Upper lobe of left lung (tissue), 6 donors: ENCODE results near the gene C13orf46. TPM values are rescaled to one million over a fixed set of nuclear protein-coding genes. Genes with fewer than 3 reads are reported as not detected.
"Not testable (repeated sequence)": the region's sequence is repeated elsewhere in the genome, so short reads cannot be mapped to it uniquely, and the experiment has no call there.

Source experiments
- ATAC-seq, 2 donors: fragments of 200-7000 bp; cut with Tn5 transposase; one replicate each; pipeline ENCODE4 v1.9.1; 2022; ENCODE audit warnings: mild to moderate bottlenecking in 2 of 2, moderate library complexity in 2 of 2; ENCODE audit not compliant: low FRiP score in 2 of 2
- DNase-seq, 2 donors: peaks; one replicate each; pipeline ENCODE4 v3.0.0-alpha.2; 2019 to 2020
- H3K27ac ChIP-seq, 4 donors: fragments of 200-600 bp; sonication (generic); one replicate each; pipeline ENCODE4 v1.5.1; 2016 to 2019
- H3K27me3 ChIP-seq, 4 donors: fragments of 200-600 bp; sonication (generic); one replicate each; pipeline ENCODE4 v1.5.1; 2017 to 2019
- H3K36me3 ChIP-seq, 4 donors: fragments of 200-600 bp; sonication (generic); one replicate each; pipeline ENCODE4 v1.5.1; 2016 to 2019
- H3K4me1 ChIP-seq, 4 donors: fragments of 200-600 bp; sonication (generic); one replicate each; pipeline ENCODE4 v1.5.1; 2018 to 2019
- H3K4me3 ChIP-seq, 4 donors: fragments of 200-600 bp; sonication (generic); one replicate each; pipeline ENCODE4 v1.5.1; 2017 to 2019; ENCODE audit warnings: mild to moderate bottlenecking in 2 of 4, moderate library complexity in 1 of 4
- H3K9me3 ChIP-seq, 4 donors: fragments of 200-600 bp; sonication (generic); one replicate each; pipeline ENCODE4 v1.5.1; 2018 to 2019
- EP300 ChIP-seq, 4 donors: sonication (generic); formaldehyde crosslinking; IDR thresholded peaks; one replicate each; pipeline ENCODE4 v1.5.1; 2017; ENCODE audit warnings: antibody characterized with exemption in 4 of 4, control low read depth in 2 of 4
- POLR2A ChIP-seq, 4 donors: fragments of 450-650 bp; IDR thresholded peaks; one replicate each; pipeline ENCODE4 v1.5.1; 2016 to 2017; ENCODE audit warnings: antibody characterized with exemption in 4 of 4, mild to moderate bottlenecking in 2 of 4
- POLR2AphosphoS5 ChIP-seq, 2 donors: sonication (generic); formaldehyde crosslinking; IDR thresholded peaks; one replicate each; pipeline ENCODE4 v1.5.1; 2017; ENCODE audit warnings: antibody characterized with exemption in 2 of 2
- WGBS, 2 donors: methylation state at CpG; one replicate each; pipeline ENCODE4 v1.1.5; 2017 to 2018; 5-methylcytosine and 5-hydroxymethylcytosine counted together
- total RNA-seq, 6 donors: library from RNA; depleted of rRNA in 4 of 6; stranded (reverse); fragments of >200 nt in 4 of 6; gene quantifications; one replicate each; pipeline versions ENCODE4 v1.1.0 to v1.2.1, GENCODE V29; 2016 to 2021
- TF ChIP-seq, protein P1 (sequence below), 6 experiments: fragments of 450-650 bp in 4 of 6; fragments of 200-600 bp in 2 of 6; sonication (generic) in 2 of 6; IDR thresholded peaks; one replicate each; pipeline ENCODE4 v1.5.1; 2016 to 2019; ENCODE audit warnings: antibody characterized with exemption in 6 of 6
- donor health status: DM: no; HTN: no; CAD: no; lungs with moderate emphysema.
- donor health status: DM: no; HTN: yes; CAD: no; lungs with severe emphysema.

Gene C13orf46
- total RNA-seq, 6 donors from 2014 or later = 5.5 to 44.0 (median 14.7) TPM

- peak in 1 of 2 donors; percentile 80 for DNase-seq
- Histone ChIP-seq H3K4me1 (peaks cover 0 to 1% (median under 1%) of the 10 kb centered on the region in 4 donors), H3K36me3 (peaks cover 0 to 71% (median 47%) of the 10 kb centered on the region in 4 donors), H3K4me3 (no peak overlapping the region), H3K27me3 (no peaks in the 10 kb centered on the region), H3K27ac (no peak overlapping the region), H3K9me3 (no peaks in the 10 kb centered on the region)
- no peak for ATAC-seq
- TF ChIP-seq POLR2A (IDR thresholded peaks at IDR 0.05) = no peak
- TF ChIP-seq, protein P1, sequence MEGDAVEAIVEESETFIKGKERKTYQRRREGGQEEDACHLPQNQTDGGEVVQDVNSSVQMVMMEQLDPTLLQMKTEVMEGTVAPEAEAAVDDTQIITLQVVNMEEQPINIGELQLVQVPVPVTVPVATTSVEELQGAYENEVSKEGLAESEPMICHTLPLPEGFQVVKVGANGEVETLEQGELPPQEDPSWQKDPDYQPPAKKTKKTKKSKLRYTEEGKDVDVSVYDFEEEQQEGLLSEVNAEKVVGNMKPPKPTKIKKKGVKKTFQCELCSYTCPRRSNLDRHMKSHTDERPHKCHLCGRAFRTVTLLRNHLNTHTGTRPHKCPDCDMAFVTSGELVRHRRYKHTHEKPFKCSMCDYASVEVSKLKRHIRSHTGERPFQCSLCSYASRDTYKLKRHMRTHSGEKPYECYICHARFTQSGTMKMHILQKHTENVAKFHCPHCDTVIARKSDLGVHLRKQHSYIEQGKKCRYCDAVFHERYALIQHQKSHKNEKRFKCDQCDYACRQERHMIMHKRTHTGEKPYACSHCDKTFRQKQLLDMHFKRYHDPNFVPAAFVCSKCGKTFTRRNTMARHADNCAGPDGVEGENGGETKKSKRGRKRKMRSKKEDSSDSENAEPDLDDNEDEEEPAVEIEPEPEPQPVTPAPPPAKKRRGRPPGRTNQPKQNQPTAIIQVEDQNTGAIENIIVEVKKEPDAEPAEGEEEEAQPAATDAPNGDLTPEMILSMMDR (IDR thresholded peaks at IDR 0.05) = no peak
- no peak for TF ChIP-seq EP300 (IDR thresholded peaks at IDR 0.05)
- no peak for TF ChIP-seq POLR2AphosphoS5 (IDR thresholded peaks at IDR 0.05)
- WGBS, 2 donors = 92 to 93% methylated on average over 14 to 32 of the region's 32 CpGs
Measured at GRCh38 chr13:114020750-114021463, 47.0 kb upstream of the C13orf46 start.

- peaks cover 0 to 79% (median 51%) of the 10 kb centered on the region in 4 donors for H3K36me3 ChIP-seq
- WGBS, 2 donors = 92 to 93% methylated on average over 6 to 10 of the region's 14 CpGs
- not testable (repeated sequence) for H3K9me3 ChIP-seq
Measured at GRCh38 chr13:114020134-114020533, 46.3 kb upstream of the C13orf46 start.

GRCh38 chr13:114019367-114019766 lies 45.5 kb upstream of the C13orf46 start:
- Histone ChIP-seq H3K36me3 (peaks cover 0 to 82% (median 56%) of the 10 kb centered on the region in 4 donors), H3K9me3 (no peaks in the 10 kb centered on the region)

More at GRCh38 chr13:114020134-114020533, 46.3 kb upstream of the C13orf46 start:
- not testable (repeated sequence) for H3K27ac ChIP-seq, H3K4me3 ChIP-seq, H3K27me3 ChIP-seq, ATAC-seq, H3K4me1 ChIP-seq
- DNase-seq = peak in 1 of 2 donors; percentile 28

GRCh38 chr13:114018461-114019055 lies 44.7 kb upstream of the C13orf46 start:
- Histone ChIP-seq H3K9me3 (no peaks in the 10 kb centered on the region), H3K4me3 (no peak overlapping the region), H3K4me1 (peaks cover 0 to 3% (median 0%) of the 10 kb centered on the region in 4 donors), H3K36me3 (peaks cover 0 to 85% (median 56%) of the 10 kb centered on the region in 4 donors), H3K27ac (no peak overlapping the region), H3K27me3 (no peaks in the 10 kb centered on the region)
- ATAC-seq (no peak), DNase-seq (peak in 1 of 2 donors; percentile 51)
- WGBS, 2 donors = 92 to 95% methylated on average over 14 to 20 of the region's 20 CpGs
- TF ChIP-seq EP300 (IDR thresholded peaks at IDR 0.05) (no peak), POLR2AphosphoS5 (IDR thresholded peaks at IDR 0.05) (no peak), POLR2A (IDR thresholded peaks at IDR 0.05) (no peak)
- TF ChIP-seq, protein P1 (IDR thresholded peaks at IDR 0.05) = no peak

More at GRCh38 chr13:114019367-114019766, 45.5 kb upstream of the C13orf46 start:
- 83 to 88% methylated on average over 6 to 10 of the region's 13 CpGs for WGBS, 2 donors
- H3K4me1 ChIP-seq = peaks cover 0 to 3% (median 0%) of the 10 kb centered on the region in 4 donors
- DNase-seq = peak in 1 of 2 donors; percentile 83
- no peak overlapping the region for H3K27ac ChIP-seq
- no peak for TF ChIP-seq POLR2AphosphoS5 (IDR thresholded peaks at IDR 0.05)
- TF ChIP-seq, protein P1 (IDR thresholded peaks at IDR 0.05) = no peak
- no peak for TF ChIP-seq EP300 (IDR thresholded peaks at IDR 0.05)
- TF ChIP-seq POLR2A (IDR thresholded peaks at IDR 0.05) = no peak
- H3K27me3 ChIP-seq = no peaks in the 10 kb centered on the region
- H3K4me3 ChIP-seq = no peak overlapping the region
- ATAC-seq = no peak

GRCh38 chr13:114017966-114018365 lies 44.1 kb upstream of the C13orf46 start:
- H3K27me3 ChIP-seq = no peaks in the 10 kb centered on the region
- peaks cover 0 to 87% (median 52%) of the 10 kb centered on the region in 4 donors for H3K36me3 ChIP-seq
- no peak for TF ChIP-seq POLR2AphosphoS5 (IDR thresholded peaks at IDR 0.05)
- H3K9me3 ChIP-seq = no peaks in the 10 kb centered on the region
- WGBS, 2 donors = 90 to 93% methylated on average over 18 to 23 of the region's 23 CpGs
- peaks cover 0 to 3% (median 0%) of the 10 kb centered on the region in 4 donors for H3K4me1 ChIP-seq
- no peak overlapping the region for H3K4me3 ChIP-seq
- H3K27ac ChIP-seq = no peak overlapping the region
- peak in 1 of 2 donors; percentile 65 for DNase-seq
- no peak for ATAC-seq
